HG03460 (cell line): Measurements from ENCODE around the gene TTC31.
"Not testable (repeated sequence)": the region's sequence is repeated elsewhere in the genome, so short reads cannot be mapped to it uniquely, and the experiment has no call there.

Experiments
- ATAC-seq: cut with Tn5 transposase; IDR thresholded peaks from one replicate; pipeline ENCODE4 v1.9.1; 2021; ENCODE audit not compliant: unreplicated experiment

TTC31 gene

DNA sequence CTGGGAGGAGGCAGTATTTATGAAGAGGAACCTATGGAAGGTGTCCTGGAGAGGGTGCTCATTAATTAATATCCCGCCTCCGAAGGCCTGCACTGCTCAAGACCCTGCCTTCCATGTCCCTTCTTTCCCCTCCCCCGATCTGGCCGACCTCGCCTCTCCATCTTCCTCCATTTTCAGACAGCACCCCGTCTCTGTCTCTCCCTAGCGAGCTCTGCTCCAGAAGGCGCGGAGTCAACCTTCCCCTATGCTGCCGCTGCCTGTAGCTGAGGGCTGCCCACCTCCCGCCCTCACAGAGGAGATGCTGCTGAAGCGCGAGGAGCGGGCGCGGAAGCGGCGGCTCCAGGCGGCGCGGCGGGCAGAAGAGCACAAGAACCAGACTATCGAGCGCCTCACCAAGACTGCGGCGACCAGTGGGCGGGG, 25.7 kb upstream of the TTC31 start:
- no peak for ATAC-seq

DNA sequence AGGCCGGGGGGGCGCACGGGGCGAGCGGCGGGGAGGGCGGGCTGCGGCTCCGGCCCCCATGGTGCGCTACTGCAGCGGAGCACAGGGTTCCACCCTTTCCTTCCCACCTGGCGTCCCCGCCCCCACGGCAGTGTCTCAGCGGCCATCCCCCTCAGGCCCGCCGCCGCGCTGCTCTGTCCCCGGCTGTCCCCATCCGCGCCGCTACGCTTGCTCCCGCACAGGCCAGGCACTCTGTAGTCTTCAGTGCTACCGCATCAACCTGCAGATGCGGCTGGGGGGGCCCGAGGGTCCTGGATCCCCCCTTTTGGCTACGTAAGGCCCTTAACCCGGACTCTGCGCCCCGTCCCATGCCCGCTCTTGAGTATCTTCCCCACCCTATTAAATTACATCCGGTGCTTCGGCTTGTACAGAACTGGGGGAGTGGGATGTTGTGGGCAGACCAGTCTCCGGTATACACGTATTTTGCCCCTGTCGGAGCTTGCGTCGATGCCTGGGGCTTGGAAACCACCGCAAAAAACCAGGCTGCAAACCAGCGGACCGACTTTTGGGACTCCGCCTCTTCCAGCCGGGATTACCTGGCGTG, 25.2 kb upstream of the TTC31 start:
- peak; percentile 37 for ATAC-seq

DNA sequence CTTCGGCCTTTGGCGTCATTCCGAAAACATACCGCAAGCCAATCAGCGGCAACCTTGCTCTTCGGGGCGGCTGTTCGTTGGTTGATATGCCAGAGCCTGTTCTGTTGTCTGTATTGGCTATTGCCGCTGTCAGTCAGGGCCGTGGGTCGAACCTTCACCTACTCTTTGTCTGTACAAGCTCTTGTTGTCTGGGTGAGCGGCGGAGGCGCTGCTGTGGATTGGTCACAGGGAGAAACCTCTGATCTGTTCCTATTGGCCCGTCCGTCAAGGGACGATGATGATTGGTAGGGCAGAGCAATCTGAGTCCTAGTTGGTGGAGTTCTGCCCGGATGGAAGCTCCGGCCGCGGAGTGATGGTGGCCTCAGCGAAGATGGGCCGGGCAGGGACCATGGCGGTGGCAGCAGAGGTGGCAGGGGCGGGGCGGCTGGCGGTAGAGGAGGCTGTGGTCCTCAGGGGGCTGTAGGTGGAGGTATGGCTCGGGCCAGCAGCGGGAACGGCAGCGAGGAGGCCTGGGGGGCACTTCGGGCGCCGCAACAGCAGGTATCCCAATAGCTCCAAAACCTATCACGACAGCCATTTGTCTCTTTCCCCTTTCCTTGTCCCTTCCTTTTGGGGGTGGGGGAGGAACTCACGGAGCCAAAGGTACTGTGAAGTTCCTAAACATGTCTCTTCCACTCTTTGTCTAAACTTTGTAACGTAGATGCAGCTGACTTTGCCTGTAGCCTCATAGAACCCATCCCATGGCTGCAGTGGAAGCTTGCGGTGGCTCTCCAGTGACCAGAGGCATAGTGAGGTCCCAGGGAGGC, 24.5 kb upstream of the TTC31 start, which contains the start of gene WBP1:
Gene WBP1 (plus strand): TSS at position 307 of the 806 bp plus-strand sequence. CDS start 165 bp downstream, at position 472.
- ATAC-seq, result peak; percentile 81

DNA sequence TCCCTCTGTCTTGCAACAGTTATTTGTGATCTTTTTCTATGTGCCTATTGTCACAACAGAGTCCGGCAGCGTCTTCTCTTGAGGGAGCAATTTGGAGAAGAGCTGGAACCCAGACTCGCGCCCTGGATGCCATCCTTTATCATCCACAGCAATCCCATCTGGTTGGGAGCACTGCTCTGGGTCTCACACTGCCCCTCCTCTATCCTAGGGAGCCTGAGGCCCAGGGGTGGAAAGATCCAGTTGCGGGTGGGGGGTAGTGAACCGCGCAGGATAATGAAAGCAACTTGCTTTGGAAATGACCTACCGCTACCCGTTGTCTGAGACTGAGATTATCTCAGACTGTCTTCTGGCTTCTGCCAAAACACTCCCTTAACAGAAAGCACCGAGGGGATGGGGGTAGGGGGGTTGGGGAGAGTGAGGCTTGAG, 23.9 kb upstream of the TTC31 start:
- no peak for ATAC-seq

DNA sequence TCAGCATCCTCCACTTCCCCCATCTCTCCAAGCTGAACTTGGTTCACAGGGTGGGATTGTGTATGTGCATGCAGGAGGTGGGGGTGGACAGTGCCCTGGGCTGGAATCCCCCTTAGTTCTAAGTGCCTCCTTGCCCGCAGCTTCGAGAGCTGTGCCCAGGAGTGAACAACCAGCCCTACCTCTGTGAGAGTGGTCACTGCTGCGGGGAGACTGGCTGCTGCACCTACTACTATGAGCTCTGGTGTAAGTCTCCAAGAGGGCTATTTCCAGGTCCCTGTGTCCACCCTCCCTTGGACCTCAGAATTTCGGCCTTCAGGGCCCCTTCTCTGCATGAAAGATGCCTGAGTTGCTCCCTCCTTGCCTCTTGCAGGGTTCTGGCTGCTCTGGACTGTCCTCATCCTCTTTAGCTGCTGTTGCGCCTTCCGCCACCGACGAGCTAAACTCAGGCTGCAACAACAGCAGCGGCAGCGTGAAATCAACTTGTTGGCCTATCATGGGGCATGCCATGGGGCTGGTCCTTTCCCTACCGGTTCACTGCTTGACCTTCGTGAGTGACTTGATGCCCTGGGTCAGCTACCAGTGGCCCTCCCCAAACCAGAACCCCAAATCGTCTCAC, 23.3 kb upstream of the TTC31 start:
- ATAC-seq, result not testable (repeated sequence)

DNA sequence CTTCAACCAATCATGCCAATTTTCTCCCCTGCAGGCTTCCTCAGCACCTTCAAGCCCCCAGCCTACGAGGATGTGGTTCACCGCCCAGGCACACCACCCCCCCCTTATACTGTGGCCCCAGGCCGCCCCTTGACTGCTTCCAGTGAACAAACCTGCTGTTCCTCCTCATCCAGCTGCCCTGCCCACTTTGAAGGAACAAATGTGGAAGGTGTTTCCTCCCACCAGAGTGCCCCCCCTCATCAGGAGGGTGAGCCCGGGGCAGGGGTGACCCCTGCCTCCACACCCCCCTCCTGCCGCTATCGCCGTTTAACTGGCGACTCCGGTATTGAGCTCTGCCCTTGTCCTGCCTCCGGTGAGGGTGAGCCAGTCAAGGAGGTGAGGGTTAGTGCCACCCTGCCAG, 22.7 kb upstream of the TTC31 start:
- ATAC-seq, result not testable (repeated sequence)

DNA sequence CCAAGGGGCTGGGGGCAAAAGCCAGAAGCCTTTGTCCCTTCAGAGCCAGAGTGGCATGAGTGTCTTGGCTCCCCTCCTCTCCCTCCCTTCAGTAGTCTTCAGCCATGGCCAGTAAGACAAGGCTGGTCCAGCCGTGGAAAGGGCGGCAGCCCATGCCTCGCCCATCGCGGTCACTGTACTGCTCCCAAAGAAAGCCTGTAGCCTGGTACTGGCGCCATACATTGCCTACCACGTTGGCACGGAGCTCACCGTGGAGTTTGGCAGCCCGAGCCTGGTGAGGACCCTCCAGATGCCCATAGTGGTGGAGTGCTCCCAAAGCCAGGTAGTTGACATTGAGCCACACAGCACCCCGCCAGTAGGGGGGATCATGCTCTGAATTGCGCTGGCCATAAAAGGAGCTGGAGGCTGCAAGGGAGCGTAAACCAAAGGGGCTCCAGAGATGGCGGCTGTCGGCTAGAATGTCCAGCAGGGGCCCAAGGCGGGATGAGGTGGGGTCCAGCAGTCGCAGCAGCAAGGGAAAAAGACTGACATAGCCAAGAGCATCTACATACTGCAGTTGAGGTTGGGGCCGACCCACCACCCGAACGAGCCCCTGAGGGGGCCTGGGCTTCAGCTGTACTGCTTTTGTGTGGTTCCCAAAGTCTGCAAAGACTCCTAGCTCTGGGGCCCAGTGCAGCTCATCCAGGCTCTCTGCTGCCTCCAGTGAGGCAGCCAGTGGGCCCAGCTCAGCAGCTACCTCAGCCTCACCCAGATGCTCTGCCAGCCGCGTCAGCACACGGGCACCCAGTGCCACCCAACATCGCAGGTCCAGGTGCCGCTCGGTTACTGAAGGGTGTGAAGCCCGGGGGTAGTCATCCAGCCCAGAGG, 21.5 kb upstream of the TTC31 start:
- no peak for ATAC-seq

DNA sequence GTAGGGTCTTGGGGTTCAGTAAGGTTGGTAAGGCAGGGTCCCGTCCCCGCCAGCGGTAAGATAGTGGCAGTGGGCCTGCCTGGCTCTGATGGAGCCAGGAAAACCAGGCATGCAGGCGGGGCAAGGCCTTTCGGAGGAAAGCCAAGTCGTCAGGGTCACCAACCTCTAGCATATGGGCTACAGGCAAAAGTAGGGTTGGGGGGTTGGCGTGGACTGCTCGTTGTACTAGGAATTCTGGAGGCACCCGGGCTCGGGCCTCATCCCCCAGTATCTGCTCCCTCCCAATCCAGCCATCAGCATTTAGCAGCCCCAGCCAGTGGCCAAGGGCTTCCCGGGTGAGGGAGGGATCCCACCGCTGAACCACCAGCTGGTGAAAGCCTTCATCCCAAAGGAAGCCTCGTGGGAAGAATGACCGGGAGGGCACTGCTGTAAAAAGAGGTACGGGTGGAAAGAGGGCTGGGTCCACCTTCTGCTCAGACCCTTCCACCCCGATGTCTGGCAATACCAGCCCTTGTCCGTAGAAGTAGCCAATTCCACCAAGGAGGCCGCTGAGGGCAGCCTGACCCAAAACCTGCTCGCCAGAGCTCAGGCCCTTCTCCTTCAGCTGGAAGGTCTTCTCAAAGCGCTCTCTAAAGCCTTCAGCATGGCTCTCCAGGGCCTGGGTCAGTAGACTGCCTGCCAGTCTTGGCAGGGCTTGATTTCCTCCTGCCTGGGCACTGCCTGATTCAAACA, 20.7 kb upstream of the TTC31 start:
- ATAC-seq, result no peak

DNA sequence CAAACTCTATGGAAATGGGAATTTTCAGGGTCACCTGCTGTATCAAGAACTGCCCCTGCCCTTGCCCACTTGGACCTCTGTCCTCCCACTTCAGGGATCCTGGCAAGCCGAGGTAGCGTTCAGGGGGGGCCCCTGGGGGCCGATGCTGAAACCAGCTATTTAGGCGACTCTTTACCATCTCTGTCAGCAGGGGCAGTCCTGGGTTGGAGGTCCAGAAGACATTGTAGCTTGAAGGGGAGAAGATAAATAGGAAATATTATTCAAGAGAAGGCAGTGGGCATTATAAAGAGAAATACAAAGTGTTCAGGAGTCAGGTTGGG, 20.1 kb upstream of the TTC31 start:
- ATAC-seq, result no peak

DNA sequence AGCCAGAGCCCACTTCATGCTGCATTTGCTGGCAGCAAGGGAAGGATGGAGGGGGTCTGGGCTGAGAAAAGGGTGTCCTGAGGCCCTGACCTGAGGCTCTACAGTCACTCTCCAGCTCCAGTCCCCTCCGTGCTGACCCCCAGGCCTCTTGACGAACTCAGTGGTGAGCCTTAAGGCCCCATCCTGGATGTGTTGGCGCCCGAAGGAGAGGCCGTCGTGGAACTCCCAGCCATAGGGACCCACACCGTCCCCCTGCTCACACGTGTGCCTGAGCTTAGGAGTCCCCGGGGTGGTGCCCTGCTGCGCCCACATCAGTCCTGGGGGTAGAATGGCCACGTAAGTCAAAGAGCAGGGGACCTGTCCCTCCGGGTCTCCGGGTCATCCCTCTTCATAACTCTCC, 18.5 kb upstream of the TTC31 start:
- peak; percentile 6 for ATAC-seq

DNA sequence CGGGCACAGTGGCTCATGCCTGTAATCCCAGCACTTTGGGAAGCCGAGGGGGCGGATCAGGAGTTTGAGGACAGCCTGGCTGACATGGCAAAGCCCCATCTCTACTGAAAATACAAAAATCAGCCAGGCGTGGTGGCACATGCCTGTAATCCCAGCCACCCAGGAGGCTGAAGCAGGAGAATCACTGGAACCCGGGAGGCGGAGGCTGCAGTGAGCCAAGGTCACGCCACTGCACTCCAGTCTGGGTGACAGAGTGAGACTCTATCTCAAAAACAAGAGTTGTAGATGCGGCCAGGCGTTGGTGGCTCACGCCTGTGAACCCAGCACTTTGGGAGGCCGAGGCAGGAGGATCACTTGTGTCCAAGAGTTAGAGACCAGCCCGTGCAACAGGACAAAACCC, 12.1 kb upstream of the TTC31 start:
- not testable (repeated sequence) for ATAC-seq

DNA sequence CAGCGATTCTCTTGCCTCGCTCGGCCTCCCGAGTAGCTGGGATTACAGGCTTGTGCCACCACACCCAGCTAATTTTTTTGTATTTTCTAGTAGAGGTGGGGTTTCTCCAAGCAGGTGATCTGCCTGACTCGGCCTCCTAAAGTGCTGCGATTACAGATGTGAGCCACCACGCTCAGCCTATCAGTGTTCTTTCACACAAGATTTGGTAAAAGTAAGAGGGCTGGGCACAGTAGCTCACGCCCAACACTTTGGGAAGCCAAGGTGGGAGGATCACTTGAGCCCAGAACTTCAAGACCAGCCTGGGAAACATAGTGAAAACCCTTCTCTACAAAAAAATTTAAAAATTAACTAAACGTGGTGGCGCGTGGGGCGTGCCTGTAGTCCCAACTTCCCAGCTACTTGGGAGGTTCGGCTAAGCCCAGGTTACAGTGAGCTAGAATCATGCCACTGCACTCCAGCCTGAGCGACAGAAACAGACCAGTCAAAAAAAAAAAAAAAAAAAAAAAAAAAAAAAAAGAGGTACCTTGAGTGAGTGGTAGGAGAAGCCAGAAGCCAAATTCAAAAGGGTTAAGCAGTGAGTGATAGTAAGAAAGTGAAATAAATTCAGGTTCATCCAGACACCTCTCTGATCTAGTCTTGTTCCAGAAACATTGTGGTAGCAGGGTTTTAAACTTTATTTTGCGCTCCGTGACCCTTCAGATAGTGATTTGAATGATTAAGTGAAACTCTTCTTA, 11.4 kb upstream of the TTC31 start:
- no peak for ATAC-seq

DNA sequence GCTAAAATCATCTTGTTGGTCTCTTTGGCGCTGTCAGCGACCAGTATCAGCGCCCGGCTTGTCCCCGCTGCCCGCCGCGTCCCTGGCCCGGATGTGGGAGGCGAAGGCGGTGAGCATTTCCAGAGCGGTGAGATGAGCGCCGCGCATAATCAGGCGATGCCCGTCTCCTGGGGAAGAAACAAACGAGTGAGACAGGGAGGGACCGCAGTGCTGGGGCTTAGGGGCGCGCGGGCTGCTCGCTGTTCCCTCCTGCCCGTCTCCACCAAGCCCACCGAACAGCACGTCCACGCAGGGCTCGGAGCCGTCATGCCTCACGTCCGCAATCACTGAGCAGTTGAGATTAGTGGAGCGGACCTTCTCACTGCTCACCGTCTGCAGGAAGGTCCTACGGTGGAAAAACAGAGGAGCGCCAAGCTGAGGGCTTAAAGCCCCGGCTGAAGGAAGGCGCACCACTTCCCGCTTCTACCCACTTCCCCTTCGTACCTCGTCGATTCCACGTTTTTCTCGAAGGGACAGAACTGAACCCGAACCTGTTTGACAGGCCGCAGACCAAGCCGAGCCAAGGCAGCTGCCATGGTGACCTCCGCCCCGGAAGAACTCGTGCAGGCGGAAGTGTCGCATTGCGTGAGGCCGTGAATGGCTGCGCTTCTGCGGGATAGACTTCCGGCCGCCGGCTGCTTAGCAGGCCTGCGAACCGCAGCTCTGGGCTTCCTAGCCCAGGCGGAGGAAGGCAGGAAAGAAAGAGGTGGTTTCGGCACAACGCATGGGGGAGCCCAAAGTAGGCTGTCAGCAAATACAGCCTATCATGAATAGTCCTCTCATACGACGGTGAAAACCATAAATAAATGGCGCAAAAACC, 10.6 kb upstream of the TTC31 start, which contains the start of gene MRPL53:
Gene MRPL53 (minus strand): TSS at position 595 of the 859 bp plus-strand sequence. CDS start 20 bp downstream, at position 575.
- peak; percentile 82 for ATAC-seq

DNA sequence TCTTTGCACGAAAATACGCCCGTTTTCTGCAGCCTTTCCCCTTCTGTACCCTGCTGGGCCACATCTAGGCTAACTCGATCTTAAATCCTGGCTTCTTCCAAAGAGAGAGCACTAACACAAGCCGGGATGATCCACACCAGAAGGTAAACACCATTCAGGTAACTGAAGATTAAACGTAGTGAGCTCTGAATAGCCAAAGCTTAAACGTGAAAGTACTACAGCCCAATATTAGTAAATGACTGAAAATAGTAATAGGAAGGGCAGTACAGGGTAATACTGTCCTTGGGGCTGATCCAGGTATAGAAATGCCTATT, 10.0 kb upstream of the TTC31 start:
- no peak for ATAC-seq

DNA sequence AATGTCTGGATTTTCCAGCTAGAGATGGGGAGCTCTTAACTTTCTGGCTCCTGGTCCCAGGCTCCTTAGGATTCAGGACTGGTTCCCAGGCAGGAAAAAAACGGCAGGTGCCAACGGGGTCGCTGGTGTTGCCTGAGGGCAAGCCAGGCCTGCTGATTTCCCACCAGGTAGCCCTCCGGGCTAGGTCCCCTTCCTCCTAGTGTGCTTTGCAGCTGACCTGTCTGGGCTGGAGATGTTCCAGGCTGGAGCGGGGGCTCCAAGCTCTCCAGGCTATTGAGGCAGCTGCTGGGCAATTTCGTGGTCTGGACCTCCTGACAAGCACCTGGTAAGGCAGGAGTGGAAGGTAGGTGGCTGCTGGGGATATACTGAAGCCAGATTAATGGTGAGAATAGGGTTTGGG, 8.4 kb upstream of the TTC31 start:
- no peak for ATAC-seq

DNA sequence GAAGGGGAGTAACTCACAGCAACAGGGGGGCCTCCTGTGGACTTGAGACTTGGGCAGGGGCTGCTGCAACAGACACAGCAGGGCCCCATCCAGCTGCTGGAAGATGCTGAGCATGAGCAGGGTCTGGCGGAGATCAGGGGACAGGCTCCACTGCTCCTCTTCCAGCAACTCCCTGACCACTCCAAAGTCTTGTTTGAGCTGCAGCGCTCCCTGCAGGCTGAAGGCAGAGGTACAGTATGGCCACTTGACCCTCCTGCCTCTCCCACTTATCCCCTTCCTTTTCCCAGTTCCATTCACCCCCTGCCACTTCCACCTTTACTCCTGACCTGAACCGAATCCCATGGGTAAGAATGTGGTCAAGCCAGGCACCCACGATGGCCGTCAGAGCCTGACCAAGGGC, 8.0 kb upstream of the TTC31 start:
- no peak for ATAC-seq

DNA sequence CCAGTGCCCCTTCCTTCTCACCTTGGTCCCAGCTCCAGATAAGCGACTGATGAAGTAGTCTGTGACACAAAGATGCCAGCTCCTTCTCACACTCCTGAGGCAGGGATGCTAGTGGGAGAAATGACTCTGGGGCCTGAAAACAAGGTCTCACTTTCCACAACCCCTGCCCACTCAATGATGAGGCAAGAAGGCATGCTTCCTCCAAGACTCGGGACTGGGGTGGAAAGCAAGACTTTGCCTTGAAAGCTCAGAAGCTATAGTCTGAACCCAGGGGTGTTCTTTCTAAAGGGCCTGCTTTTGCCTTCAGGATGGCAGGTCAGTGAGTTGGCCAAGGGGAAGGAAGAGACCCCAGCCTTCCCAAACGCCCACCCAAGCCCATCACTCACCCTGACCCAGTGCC, 1.4 kb upstream of the TTC31 start:
- no peak for ATAC-seq

DNA sequence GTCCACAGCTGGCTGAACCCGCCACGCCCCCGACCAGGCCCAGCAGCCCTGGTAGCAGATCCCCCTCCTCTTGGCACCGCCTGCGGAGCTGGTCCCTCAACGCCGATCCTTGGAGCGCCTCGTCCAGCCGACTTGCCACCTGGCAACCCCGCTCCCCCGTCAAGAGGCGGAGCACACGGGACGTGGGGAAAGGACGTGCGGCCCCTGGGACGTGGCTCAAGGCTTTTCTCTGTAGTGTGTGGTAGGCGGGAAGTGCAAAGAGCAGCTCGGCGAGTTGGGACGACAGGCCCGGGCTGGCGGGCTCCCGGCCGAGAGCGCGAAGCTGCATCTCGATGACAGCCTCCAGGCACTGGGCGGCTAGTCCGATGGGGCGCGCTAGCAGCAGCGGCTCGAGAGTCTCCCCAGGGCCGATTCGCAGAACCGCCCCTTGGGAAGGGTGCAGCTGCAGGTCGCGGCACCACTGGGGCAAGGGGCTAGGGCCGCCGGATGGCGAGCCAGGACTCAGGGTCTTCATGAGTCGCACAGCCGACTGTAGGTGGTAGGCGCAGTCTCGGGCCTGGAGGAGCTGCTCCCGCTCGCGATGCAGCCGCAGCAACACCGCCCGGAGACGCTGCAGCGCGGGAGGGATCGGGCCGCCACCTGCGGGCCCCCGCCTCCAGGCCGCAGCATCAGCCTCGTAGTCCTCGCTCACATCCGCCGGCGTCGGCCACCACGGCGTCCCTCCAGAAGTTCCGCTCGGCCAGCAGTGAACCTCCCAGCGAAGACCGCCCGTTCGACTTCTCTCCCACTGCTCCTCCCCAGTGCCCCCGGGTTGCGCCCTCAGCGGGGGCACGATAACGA, 700 bp upstream of the TTC31 start:
- peak; percentile 36 for ATAC-seq
